Gastroesophageal sphincter (tissue), 3 donors: ENCODE results near the gene CMSS1.

Experiments
- CTCF ChIP-seq, 4 experiments: fragments of 200-600 bp in 2 of 4; fragments of 450-650 bp in 2 of 4; sonication (generic) in 1 of 4; IDR thresholded peaks; one replicate each; pipeline ENCODE4 v1.5.1; 2017 to 2019; ENCODE audit warnings: antibody characterized with exemption in 4 of 4, mild to moderate bottlenecking in 2 of 4, moderate library complexity in 2 of 4
- EP300 ChIP-seq: sonication (generic); formaldehyde crosslinking; IDR thresholded peaks from one replicate; pipeline ENCODE4 v1.6.1; 2017; ENCODE audit warnings: antibody characterized with exemption, mild to moderate bottlenecking
- POLR2A ChIP-seq, 2 donors: fragments of 450-650 bp; IDR thresholded peaks; one replicate each; pipeline ENCODE4 v1.6.1; 2017; ENCODE audit warnings: antibody characterized with exemption in 2 of 2, mild to moderate bottlenecking in 2 of 2, moderate library complexity in 1 of 2

GRCh38 chr3:99864289-99864688, 46.6 kb downstream of the CMSS1 start:
- no peak for TF ChIP-seq CTCF (IDR thresholded peaks at IDR 0.05)
- TF ChIP-seq POLR2A (IDR thresholded peaks at IDR 0.05), result no peak
- TF ChIP-seq EP300, result no peak
